Stimulated activated CD8-positive, alpha-beta memory T cell treated with anti-CD3 and anti-CD28 coated beads, Interleukin-2, amount 100 ng/mL, for 48 hours (primary cell): ENCODE data around the gene ARHGAP42.

Experiments
- DNase-seq, 2 donors: peaks; one replicate each; pipeline ENCODE4 v3.0.0-alpha.2; 2020; ENCODE audit warnings: low read depth in 2 of 2

Gene ARHGAP42

DNA sequence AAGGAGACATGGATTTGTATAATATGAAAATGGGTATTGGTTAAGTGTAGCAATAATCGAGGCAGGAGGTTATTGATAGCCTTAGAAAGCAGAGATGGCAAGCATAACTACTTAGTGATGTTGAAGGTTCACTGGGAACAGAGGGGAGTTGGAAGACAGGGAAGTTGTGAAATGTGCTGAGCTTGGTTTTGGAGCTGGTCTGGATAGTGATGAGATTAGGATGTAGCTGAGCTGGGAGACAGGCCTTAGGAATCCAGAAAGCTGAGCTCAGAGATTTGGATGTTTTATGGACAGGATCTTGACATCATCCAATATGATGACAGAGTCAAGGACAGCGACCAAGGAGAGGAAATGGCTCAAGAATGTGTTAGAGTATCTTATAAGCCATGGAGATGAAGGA lies 113.1 kb downstream of the ARHGAP42 start:
- no peak for DNase-seq

DNA sequence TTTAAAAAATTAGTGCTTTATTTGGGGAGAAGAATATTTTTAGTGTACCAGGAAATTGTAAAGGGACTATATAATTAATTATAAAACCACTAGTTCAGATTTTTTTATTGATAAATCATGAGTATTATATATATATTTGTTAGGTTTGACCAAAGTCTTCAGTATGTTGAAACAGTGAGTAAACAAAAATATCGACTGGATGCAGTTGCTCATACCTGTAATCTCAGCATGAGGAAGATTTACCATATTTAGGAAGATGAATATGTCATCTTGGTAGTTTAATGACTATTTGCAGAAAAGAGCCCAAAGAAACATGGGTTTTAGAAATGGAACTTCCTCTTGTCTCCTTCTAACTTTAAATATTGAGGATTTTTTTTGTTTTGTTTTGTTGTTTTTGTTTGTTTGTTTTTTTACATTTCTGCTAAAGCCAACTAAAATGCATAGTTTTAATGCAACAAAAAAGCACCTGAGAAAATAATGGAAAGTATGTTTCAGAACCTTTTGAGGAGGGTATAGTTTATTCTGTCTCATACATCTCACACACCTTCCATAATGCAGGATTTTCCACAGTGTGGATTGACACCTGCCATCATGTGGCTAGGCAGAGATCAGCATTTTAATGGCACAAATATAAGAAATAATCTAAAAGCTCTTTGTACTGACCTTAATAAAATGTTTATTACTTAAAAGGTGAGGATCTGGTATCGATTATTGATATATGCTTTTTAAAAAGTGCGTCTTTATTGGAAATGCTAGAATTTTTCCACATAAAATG lies 114.3 kb downstream of the ARHGAP42 start:
- DNase-seq, result no peak

DNA sequence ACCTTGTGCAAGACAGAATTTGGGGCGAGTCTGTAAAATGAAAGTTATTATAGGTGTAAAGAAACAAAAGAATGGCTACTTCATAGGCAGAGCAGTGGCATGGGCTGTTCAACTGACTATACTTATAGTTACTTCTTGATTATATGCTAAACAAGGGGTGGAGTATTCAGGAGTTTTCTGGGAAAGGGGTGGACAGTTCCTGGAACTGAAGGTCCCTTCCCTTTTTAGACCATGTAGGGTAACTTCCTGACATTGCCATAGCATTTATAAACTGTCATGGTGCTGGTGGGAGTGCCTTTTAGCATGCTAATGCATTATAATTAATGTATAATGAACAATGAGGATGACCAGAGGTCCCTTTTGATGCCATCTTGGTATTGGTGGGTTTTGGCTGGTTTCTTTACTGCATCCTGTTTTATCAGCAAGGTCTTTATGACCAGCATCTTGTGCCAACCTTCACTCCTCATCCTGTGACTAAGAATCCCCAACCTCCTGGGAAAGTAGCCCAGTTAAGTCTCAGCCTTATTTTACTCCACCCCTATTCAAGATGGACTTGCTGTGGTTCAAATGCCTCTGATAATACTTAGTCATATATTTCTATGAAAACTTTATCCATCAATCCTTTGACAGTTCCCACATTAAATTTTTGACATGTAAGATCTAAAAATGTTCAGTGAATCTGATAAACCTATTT lies 118.6 kb downstream of the ARHGAP42 start:
- DNase-seq, result no peak

DNA sequence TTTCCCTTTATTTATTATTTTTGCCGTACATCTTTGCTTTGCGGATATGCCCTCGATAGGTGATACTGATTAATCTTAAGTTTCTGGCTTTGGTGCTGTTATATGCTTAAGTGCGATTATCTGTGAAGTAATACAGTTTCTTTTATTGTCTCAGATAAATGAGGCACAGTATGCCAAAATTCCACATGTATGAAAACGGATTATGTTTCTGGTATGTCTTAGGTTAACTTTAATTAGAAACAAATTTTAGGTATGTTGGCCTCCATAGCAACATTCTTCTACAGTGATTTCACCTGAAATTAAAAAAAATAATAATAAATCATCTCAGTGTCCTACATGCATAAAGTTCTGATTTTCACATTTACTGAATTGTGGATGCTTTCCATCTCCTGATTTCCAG lies 119.2 kb downstream of the ARHGAP42 start:
- DNase-seq, result no peak

DNA sequence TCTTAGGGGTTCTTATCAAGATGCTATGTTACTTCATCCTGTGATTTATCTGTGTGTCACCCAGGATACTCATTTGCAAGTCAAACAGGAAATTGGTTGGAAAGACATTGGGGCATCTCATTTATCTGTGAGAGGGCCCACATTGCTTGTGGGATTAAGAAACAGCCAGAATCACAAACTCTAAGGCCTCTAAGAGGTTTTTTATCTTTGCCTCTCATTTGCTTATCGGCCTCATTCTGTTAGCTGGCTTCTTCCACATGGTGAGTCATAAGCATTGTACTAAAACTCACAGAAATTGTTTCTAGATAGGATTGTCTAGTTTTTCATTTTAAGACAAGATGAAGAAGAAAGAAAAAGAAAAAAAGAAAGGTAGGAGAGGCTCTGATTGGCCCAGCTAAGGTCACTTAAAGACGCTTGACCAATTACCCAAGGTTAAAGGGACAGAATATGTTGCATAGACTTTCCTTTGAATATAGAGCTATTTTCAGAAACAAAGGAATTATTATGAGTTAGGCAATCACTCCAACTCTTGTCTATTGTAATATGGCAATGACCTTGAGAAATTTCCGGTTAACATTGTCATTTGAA lies 121.9 kb downstream of the ARHGAP42 start:
- no peak for DNase-seq

DNA sequence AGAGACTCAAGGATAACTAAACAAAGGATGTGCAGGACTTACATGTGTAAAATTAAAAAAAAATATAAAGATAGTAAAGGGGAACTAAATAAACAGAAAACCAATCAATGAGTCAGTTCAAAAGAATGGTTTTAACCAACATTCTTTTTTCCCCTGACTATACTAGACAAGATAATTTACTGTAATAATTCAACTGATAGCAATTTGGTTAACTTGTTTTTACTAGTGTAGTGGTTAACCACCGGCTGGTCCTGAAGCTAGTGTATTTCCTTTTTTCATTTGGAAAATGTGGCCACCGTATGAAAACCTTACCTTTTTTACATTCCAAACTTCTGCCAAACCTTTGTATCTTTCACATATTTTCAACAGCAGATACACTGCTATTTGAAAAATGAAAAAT lies 123.1 kb downstream of the ARHGAP42 start:
- no peak for DNase-seq

DNA sequence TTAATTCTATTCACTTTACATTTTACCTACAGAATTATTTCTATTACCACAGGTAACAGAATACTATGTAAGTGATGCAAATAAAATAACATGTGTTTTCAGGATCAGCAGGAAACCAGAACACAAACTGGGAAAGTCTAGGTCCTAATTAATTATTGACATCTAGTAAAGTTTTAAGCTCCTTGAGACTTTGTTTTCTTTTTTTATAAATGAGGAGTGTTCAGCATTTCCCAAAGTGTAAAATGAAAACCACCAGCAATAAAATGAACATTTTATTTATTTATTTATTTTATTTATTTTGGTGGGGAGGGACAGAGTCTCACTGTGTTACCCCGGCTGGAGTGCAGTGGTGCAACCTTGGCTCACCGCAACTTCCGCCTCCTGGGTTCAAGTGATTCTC lies 123.6 kb downstream of the ARHGAP42 start:
- no peak for DNase-seq

DNA sequence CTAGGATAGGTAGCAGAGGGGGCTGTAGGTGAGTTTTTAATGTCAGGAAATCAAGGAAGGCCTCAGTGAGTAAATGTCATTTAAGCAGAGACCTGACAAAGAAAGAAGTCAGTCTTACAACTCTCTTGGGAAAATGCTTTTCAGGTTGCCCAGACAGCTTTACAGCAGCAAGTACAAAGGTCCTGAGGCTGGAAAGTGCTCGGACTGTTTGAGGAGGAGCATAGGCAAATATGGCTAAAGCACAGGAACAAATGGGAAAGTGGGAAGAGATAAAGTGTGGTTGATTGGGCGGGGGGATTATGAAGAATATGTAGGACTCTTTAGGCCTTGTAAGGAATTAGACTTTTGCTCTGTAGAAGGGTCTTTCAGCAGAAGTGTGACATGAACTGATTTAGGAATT lies 125.4 kb downstream of the ARHGAP42 start:
- no peak for DNase-seq

DNA sequence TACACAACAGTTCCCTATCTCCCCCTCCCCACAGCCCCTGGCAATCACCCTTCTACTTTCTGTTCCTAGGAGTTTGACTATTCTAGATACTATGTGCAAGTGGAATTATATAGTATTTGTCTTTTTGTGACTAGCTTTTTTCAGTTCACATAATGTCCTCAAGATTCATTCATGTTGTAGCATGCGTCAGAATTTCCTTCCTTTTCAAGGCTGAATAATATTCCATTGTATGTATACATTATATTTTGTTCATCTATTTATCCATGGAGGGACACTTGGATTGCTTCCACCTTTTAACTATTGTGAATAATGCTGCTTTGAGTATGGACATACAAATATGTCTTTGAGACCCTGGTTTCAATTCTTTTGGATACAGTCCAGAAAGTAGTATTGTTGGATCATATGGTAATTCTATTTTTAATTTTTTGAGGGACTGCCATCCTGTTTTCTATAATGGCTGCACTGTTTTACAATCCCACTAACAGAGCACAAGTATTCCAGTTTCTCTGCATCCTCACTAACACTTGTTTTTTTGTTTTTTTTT lies 128.8 kb downstream of the ARHGAP42 start:
- no peak for DNase-seq

DNA sequence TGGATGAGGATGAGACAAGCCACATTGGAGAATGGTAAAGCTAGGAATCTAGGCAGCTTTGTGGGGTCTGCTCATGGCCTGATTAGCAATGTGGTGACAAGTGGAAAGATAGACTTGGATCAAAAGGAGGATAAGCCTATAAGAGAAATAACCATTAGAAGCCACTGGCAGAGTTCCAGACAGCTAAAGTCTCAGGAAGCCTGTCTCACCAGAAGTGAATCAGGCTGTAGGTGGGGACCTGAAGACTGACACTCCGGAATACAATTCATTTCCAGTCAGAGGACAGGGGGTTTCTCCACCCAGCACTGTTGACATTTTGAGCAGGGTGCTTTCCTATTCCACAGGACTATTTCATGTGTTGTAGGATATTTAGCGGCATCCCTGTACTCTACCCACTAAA lies 129.7 kb downstream of the ARHGAP42 start:
- no peak for DNase-seq

DNA sequence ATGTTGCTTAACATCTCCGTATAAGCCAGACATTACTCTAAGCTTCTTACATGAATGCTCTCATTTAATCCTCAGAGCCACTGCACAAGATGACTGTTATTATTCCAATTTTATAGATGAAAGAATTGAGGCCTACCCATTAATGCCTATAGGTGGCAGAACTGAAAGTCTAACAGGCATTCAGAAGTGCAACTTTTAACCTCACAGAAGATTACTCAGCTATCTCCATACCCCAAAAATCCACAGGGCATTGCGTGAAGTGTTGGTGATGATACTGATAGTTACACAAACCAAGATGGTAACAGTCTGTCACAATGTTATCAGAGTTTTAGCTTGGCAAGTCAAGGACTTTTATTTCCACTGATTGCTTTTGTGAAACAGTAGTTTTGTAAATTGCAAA lies 130.5 kb downstream of the ARHGAP42 start:
- no peak for DNase-seq

DNA sequence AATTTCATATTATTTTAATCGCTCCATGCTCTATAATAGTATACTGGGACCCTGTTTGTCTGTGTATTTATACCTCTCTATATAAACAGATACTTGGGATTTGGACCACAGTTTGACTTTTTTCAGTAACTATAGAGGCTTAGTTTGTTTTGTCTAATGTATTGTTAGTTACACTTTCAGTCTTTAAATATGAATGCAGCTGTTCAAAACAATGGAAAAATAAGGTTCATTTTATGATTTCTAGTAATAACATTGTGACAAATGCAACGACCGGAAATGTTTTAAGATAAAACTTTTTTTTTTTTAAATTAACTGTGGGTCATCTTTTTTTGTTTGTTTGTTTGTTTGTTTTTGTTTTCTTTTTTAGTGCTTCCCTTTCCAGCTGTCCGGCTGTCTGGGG lies 133.5 kb downstream of the ARHGAP42 start:
- DNase-seq, result no peak

DNA sequence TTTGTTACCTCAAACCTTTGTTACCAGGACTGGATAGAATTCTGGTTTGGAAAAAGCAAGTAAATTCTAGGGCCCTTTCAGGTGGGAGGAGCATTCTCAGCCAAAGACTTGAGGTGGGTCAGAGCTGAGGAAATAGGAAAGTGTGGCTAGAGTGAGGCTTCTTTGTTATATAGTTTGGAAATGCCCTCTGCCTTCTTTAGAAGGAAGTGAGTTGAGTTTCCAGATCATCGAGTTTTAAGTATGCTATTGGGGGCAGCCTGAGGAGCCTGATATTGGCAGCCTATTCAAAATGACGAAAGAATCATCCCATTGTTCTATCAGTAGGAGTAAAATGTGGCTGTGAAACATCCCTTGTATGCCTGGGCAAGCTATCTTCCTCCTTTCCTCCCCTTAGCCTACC lies 134.1 kb downstream of the ARHGAP42 start:
- DNase-seq, result no peak

DNA sequence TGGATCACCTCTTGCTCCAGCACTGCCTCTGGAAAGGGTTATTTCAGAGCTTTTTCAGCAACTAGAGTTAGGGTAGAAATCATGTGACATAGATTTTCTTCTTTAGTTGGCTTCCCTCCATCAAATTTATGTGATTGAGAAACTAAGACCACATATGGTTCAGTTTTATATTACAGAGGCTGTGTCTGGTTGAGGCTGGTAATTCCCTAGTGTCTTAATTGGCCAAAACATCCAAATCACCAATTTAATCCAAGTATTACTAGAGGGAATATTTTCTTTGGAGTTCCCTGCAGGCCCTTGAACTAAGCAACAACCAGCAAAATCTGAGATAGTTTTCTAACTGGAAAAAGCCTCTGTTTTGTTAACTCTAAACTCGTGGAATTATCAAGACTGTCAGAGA lies 136.3 kb downstream of the ARHGAP42 start:
- DNase-seq, result no peak

DNA sequence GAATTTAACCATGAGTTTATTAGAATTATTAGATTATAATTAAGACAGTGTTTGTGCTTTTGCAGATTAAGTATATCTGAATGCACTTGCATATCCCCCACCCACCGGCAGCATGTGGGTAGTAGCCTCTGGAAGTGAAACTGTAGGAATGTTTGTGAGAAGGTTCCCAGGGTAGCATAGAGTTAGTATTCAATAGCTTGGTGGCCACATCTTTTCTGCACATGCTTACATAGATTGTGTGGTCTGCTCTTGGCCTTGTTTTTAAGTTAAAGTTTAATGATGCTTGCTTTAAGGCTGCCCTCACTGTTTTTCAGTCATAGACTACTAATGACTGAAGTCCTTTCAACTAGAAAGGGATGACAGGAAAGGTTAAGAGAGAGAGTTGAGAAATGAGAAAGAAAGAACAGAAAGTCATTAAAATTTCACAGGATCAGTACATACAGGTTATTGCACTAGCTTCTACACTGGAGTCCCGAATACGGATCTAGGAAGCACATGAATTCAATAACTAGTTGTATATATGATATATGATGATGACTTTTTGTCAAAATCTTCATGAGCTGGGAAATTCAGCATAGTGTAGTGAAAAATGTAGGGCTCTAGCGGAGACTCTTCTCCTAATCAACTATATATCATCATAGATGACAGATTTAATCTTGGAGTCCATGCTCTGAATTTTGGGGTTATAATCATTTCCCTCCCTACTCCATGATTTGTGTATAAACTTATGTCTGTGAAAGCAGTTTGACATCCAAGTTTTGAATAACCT lies 137.1 kb downstream of the ARHGAP42 start:
- DNase-seq, result no peak

DNA sequence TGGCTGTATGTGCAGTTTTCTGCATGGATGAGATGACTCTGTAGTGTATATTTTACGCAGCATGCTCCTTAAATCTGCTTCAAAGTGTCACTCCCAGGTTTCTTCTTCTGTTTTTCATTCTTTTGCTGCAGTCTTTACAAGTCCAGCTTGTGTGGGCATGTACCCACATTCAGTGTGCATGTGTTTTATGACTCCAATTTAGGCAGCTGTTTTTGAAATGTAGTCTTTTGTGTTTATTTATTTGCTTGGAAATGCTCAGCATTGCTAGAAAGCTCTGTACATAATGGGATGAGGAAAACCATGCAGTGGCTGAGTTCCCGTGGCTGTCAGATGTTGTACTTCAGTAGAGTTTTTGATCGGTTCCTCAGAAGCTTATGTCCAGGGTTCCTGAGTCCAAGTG lies 138.5 kb downstream of the ARHGAP42 start:
- no peak for DNase-seq

DNA sequence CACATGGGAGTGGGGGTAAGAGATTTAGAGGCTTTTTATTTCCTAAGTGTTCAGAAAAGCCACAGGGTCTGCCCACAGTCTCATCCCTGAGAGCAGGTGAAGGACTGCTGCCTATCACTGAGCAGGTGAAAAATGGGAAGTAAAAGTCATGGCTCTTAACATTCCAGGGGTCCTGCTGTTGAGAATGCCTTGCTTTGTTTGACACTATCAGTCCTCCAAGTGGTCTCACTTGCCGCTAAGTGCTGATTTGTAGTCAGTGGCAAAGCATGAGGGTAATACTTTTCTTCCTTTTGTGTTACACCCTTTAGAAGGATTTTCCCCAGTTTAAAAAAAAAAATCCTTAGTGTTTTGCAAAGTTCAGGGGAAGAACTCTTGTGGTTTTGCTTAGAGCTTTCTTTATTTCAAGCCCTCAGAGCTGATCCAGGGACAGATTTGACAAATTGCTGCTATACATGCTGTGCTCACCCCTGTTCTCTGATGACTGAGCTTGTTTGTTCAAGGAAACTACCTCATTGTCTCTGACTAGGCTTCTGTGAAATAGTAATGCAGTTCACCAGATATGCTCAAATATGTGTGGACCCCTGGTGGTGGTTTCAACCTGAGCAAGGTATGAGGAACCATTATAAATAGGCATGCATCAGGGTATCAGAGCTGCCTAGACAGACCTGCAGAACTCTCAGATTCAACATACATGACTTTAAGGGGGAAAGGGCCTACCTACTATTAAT lies 141.0 kb downstream of the ARHGAP42 start:
- no peak for DNase-seq

DNA sequence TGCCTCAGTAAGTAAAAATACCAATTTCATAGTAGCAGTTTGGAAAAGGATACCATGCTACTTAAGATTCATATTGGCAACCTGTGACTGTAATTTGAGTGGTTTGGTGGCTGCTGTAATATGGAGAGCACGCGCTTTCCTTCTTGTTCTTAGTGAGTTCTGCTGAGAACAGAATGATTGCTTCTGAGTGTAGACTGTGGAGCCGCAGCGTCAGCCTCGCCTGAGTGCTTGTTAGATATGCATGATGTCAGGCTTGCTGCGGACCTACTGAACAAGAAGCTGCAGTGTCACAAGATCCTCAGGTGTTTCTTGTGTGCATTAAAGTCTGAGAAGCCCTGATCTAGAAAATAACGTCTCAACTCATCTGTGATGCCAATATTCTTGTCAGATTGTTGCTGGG lies 143.2 kb downstream of the ARHGAP42 start:
- no peak for DNase-seq

DNA sequence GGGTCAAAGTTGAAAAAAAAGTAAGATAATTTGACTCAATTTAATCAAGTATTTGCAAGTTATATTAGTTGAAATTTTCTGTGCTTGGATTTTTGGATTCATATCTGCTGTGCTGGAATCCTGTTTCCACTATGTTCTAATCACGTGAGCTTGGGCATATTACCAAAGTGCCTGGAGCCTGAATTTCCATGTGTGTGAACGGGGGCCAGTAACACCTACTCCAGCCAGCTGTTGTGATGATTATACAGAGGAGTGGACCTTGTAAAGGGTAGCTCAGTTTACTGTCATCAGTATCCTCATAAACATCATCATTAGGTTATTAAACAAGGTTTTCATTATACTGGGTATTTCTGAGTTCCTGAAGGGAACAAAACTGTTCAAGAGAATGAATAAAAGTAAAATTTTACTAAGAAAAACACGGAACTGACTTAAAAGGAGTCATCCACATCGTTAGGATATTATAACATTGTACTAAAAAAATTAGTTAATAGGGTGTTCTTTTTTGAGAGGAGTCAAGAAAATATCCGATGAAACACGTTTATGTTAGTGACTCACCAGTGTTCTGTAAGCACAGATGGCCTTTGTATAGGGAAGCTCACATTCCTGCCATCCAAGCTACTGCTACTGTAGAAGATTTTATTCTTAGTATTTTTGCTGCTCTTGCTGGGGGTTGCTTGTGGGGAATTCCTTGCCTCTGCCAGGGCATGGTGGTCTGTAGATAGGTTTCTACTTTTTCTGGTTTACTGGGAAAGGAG lies 144.1 kb downstream of the ARHGAP42 start:
- DNase-seq, result no peak

DNA sequence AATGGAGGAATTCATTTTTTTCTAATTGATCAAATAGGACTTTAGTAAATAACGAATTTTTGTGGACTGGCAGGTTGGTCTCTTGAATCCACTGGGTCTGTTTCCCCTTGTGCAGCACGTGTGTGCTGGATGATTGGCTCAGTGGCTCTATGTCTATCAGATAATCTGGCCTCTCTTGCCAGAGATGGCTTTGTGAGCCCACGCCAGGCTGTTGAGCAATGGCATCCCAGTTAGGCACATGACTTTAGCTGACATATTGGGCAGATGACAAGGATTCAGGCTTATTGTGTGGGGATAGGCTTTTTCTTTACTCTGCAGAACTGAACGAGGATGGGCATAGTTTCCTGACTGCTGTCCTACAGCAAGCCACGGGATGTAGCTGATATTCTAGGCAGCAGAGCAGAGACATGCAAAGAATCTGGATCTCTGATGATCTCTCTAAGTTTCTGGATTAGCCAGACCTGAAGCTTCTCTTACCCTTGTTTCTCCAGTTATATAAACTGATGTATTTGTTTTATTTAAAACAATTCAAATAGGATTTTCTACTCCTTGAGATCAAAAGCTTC lies 144.9 kb downstream of the ARHGAP42 start:
- DNase-seq, result no peak
